Upper lobe of right lung (tissue), 1 donor: ENCODE results near the gene CLCN4. TPM values are rescaled to one million over a fixed set of nuclear protein-coding genes. Genes with fewer than 3 reads are reported as not detected.

Source experiments
- ATAC-seq: fragments of 200-7000 bp; cut with Tn5 transposase; one replicate; pipeline ENCODE4 v1.9.1; 2020; ENCODE audit warnings: mild to moderate bottlenecking, moderate library complexity
- DNase-seq: peaks from one replicate; pipeline ENCODE4 v3.0.0-alpha.2; 2020
- H3K27ac ChIP-seq: fragments of 200-600 bp; one replicate; pipeline ENCODE4 v1.8.0; 2022
- H3K27me3 ChIP-seq: fragments of 200-600 bp; one replicate; pipeline ENCODE4 v1.8.0; 2022; ENCODE audit warnings: mild to moderate bottlenecking
- H3K36me3 ChIP-seq: fragments of 200-600 bp; one replicate; pipeline ENCODE4 v1.8.0; 2022
- H3K4me1 ChIP-seq: fragments of 200-600 bp; one replicate; pipeline ENCODE4 v1.8.0; 2022
- H3K4me3 ChIP-seq: fragments of 200-600 bp; one replicate; pipeline ENCODE4 v1.8.0; 2022; ENCODE audit warnings: mild to moderate bottlenecking
- H3K9me3 ChIP-seq: fragments of 200-600 bp; one replicate; pipeline ENCODE4 v1.8.0; 2022
- intact Hi-C: fragments of 100-400 bp; cut with DNase I; formaldehyde crosslinking; loops from one replicate; pipeline ENCODE4 v1.11.0; 2022
- total RNA-seq: library from RNA; stranded (reverse); fragmentation: NEBNext Ultra II Directional; extraction: Animal tissue kit (Norgen Biotek cat#: 25700); gene quantifications from one replicate; pipeline ENCODE4 v1.2.1, GENCODE V29; 2021
- TF ChIP-seq, protein P1 (sequence below): fragments of 200-600 bp; IDR thresholded peaks from one replicate; pipeline ENCODE4 v1.8.0; 2022; ENCODE audit warnings: antibody characterized with exemption
- donor health status: DM: no; HTN: yes; CAD: no; lungs with severe emphysema.

Gene CLCN4
- total RNA-seq, 1 donor from 2014 or later: 9.8 TPM

DNA sequence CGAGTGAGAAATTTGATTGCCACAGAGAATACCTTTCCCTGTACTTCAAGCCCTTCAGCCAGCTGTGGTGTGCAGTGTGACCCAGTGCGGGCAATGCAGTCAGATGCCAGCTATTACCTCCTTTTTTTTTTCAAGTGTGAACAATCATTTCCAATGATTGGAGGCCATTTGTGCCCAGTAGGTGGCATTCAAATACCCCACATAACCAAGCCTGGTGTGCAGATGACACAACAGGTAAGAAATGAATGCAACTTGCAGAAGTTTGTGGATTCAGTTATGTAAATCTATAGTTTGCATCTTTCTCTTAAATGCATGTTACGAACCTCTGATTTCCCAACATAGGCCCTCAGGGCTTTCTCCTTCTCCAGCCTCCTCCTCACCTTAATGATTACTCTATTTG, 98.0 kb downstream of the CLCN4 start:
- no peak overlapping the region for H3K27ac ChIP-seq
- DNase-seq (no peak), ATAC-seq (no peak)
- H3K4me1 ChIP-seq: no peaks in the 10 kb centered on the region
- H3K9me3 ChIP-seq: no peaks in the 10 kb centered on the region
- no peaks in the 10 kb centered on the region for H3K36me3 ChIP-seq
- TF ChIP-seq, protein P1, sequence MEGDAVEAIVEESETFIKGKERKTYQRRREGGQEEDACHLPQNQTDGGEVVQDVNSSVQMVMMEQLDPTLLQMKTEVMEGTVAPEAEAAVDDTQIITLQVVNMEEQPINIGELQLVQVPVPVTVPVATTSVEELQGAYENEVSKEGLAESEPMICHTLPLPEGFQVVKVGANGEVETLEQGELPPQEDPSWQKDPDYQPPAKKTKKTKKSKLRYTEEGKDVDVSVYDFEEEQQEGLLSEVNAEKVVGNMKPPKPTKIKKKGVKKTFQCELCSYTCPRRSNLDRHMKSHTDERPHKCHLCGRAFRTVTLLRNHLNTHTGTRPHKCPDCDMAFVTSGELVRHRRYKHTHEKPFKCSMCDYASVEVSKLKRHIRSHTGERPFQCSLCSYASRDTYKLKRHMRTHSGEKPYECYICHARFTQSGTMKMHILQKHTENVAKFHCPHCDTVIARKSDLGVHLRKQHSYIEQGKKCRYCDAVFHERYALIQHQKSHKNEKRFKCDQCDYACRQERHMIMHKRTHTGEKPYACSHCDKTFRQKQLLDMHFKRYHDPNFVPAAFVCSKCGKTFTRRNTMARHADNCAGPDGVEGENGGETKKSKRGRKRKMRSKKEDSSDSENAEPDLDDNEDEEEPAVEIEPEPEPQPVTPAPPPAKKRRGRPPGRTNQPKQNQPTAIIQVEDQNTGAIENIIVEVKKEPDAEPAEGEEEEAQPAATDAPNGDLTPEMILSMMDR: no peak
- no peak overlapping the region for H3K4me3 ChIP-seq
- H3K27me3 ChIP-seq: no peaks in the 10 kb centered on the region
- intact Hi-C loops: no loop called here

DNA sequence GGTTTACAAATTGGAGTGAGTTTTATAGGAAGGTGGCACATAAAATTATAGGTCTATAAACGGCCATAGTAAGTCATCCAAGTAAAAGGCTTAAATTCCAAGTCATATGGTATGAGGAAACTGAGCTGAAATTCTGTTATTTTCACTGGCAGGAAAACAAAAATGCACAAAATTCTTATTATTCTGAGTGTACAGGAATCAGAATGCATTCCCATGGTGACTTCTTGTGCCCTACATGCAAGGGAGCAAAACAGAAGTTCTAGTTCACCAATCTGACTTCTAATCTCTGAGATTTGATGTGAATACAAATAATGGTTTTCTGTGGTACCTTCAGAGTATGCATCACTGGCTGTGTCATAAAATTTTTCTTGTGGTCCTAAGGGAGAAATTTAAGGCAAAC, 102.9 kb downstream of the CLCN4 start:
- Histone ChIP-seq H3K4me1 (no peaks in the 10 kb centered on the region), H3K9me3 (no peaks in the 10 kb centered on the region), H3K36me3 (no peaks in the 10 kb centered on the region), H3K27me3 (no peaks in the 10 kb centered on the region), H3K4me3 (no peak overlapping the region), H3K27ac (no peak overlapping the region)
- DNase-seq: no peak
- intact Hi-C loops: no loop called here
- TF ChIP-seq, protein P1: no peak
- no peak for ATAC-seq

DNA sequence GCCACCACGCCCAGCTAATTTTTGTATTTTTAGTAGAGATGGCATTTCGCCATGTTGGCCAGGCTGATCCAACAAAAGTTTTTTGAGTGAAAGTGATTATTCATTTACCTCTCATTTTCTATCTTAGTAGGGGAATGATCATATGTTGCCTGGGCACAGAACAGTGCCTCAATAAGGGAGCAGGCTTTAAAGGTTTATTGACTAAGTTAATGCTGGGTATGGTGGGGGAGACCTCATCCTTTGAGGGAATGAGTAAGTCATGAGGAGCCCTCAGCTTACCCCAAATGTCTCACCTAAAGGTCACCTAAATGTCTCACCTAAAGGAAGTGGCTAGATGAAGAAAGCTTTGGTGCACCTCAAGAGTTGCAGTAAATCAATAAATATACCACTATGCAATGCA, 109.0 kb downstream of the CLCN4 start:
- intact Hi-C loops: no loop called here
- H3K27ac ChIP-seq: no peak overlapping the region
- TF ChIP-seq, protein P1: no peak
- no peaks in the 10 kb centered on the region for H3K36me3 ChIP-seq
- no peaks in the 10 kb centered on the region for H3K27me3 ChIP-seq
- ATAC-seq (no peak), DNase-seq (no peak)
- no peak overlapping the region for H3K4me3 ChIP-seq
- no peaks in the 10 kb centered on the region for H3K4me1 ChIP-seq
- no peaks in the 10 kb centered on the region for H3K9me3 ChIP-seq

DNA sequence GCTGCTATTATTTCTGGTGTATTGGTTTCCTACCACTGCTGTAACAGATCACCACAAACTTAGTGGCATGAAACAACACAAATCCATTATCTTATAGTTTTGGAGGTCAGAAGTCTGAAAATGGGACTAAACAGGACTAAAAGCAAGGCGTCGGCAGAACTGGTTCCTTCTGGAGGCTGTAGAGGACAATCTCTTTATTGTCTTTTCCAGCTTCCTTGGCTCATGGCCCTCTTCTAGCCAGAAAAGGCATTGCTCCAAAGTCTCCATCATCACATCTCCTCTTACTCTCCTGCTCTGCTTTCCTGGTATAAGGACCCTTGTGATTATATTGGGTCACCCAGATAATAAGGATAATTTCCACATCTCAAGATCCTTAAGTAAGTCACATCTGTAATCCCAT, 121.9 kb downstream of the CLCN4 start:
- Histone ChIP-seq H3K36me3 (no peaks in the 10 kb centered on the region), H3K27ac (no peak overlapping the region), H3K4me3 (no peak overlapping the region), H3K4me1 (no peaks in the 10 kb centered on the region), H3K27me3 (no peaks in the 10 kb centered on the region), H3K9me3 (no peaks in the 10 kb centered on the region)
- TF ChIP-seq, protein P1: no peak
- ATAC-seq (no peak), DNase-seq (no peak)
- intact Hi-C loops: no loop called here

DNA sequence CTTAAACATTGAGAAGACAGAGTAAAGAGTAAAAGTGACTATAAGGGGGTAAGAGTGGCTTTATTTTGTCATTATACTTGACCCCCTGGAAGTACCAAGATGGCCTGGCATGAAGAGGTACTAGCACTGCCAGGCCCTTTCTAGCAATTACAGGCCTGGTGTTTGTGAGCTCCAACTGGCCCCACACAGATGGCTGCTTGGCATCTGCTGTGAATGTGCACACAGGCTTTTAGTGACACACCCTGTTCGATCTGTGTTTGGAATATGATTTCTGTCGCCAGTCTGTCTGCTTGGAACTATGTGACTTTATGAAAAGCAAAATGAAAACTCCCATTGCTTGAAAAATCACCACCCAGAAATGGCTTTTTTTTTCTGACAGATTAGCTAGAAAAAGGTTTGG, 123.3 kb downstream of the CLCN4 start:
- no peaks in the 10 kb centered on the region for H3K36me3 ChIP-seq

More for the DNA sequence above, 123.3 kb downstream of the CLCN4 start:
- intact Hi-C loops: no loop called here
- no peaks in the 10 kb centered on the region for H3K4me1 ChIP-seq
- no peak for DNase-seq
- no peak overlapping the region for H3K27ac ChIP-seq
- ATAC-seq: no peak
- H3K9me3 ChIP-seq: no peaks in the 10 kb centered on the region
- TF ChIP-seq, protein P1: no peak
- H3K27me3 ChIP-seq: no peaks in the 10 kb centered on the region
- no peak overlapping the region for H3K4me3 ChIP-seq
